GM12878 (cell line): ENCODE results near the gene POLR3K. TPM values are rescaled to one million over a fixed set of nuclear protein-coding genes. Genes with fewer than 3 reads are reported as not detected.

Experiments
- ATAC-seq: fragments of 200-7000 bp; cut with Tn5 transposase; 3 replicates; pipeline ENCODE4 v1.9.1; 2020; ENCODE audit warnings: mild to moderate bottlenecking, moderate library complexity
- BruUV-seq: library from RNA; stranded (reverse); fragments of 400-500 nt; replicated peaks from 2 replicates; lab custom pipeline; 2021; lab: Mats Ljungman, UMichigan
- CTCF ChIA-PET: fragments of 300-600 bp; sonication (Branson Sonifier 250); formaldehyde crosslinking; extraction: SDS; loops from one replicate; lab custom pipeline; 2021; ENCODE audit warnings: inconsistent platforms; lab: Yijun Ruan, JAX
- POLR2A ChIA-PET: fragments of 350-600 bp; formaldehyde crosslinking; extraction: SDS; loops from one replicate; lab custom pipeline; 2021; ENCODE audit warnings: inconsistent platforms; lab: Charles Lee
- RAD21 ChIA-PET: fragments of 300-600 bp; sonication (Branson Sonifier 250); formaldehyde crosslinking; loops from one replicate; lab custom pipeline; 2023; ENCODE audit warnings: antibody characterized with exemption; ENCODE audit not compliant: unreplicated experiment; lab: Charles Lee
- SMC1A ChIA-PET: fragments of 300-600 bp; sonication (Branson Sonifier 250); formaldehyde crosslinking; loops from one replicate; lab custom pipeline; 2023; ENCODE audit not compliant: unreplicated experiment, uncharacterized antibody; lab: Charles Lee
- DNase-seq: peaks from one replicate; pipeline ENCODE4 v3.0.0-alpha.2; 2011; ENCODE audit warnings: low read depth, low spot score
- FAIRE-seq: peaks from 3 replicates; lab custom pipeline; 2011; peaks lifted over from hg19 to GRCh38; lab: Jason Lieb, UNC
- H2AFZ ChIP-seq: 2 replicates; pipeline ENCODE4 v1.6.0; 2011; ENCODE audit warnings: low read depth, low read length, control low read depth; ENCODE audit not compliant: control insufficient read depth
- H3K27ac ChIP-seq: 2 replicates; pipeline ENCODE4 v1.5.1; 2011; ENCODE audit warnings: control low read depth; ENCODE audit not compliant: control insufficient read depth, insufficient read depth
- H3K27me3 ChIP-seq, 2 experiments: replicated peaks in 1 of 2; 2 replicates each; pipeline versions ENCODE4 v1.6.0 to v1.6.1; 2011; ENCODE audit warnings: low read length in 1 of 2; ENCODE audit not compliant: control insufficient read depth in 2 of 2, insufficient read depth in 2 of 2
- H3K36me3 ChIP-seq, 2 experiments: 2 replicates each; pipeline ENCODE4 v1.5.1; 2011; ENCODE audit warnings: low read length in 1 of 2; ENCODE audit not compliant: control insufficient read depth in 2 of 2, insufficient read depth in 2 of 2
- H3K4me1 ChIP-seq: 2 replicates; pipeline ENCODE4 v1.6.1; 2011; ENCODE audit warnings: mild to moderate bottlenecking, low read length, moderate library complexity, mixed read lengths; ENCODE audit not compliant: control insufficient read depth, insufficient read depth
- H3K4me2 ChIP-seq: 2 replicates; pipeline ENCODE4 v1.6.0; 2011; ENCODE audit warnings: control low read depth; ENCODE audit not compliant: control insufficient read depth, insufficient read depth
- H3K4me3 ChIP-seq: fragments of 200-600 bp; sonication (generic); 2 replicates; pipeline ENCODE4 v1.5.1; 2016
- H3K79me2 ChIP-seq: 2 replicates; pipeline ENCODE4 v1.6.0; 2011; ENCODE audit warnings: low read length; ENCODE audit not compliant: control insufficient read depth, insufficient read depth
- H3K9ac ChIP-seq: 2 replicates; pipeline ENCODE4 v1.8.0; 2011; ENCODE audit warnings: low read length, control low read depth, mixed read lengths; ENCODE audit not compliant: control insufficient read depth, insufficient read depth
- H3K9me3 ChIP-seq: replicated peaks from 3 replicates; pipeline ENCODE4 v1.5.1; 2011; ENCODE audit warnings: mild to moderate bottlenecking, low read length; ENCODE audit not compliant: control insufficient read depth, insufficient read depth
- H4K20me1 ChIP-seq: 2 replicates; pipeline ENCODE4 v1.6.0; 2011; ENCODE audit not compliant: control insufficient read depth, insufficient read depth
- EGR1 ChIP-seq, 2 experiments: IDR thresholded peaks; 1 replicate in 1 of 2; 2 replicates in 1 of 2; pipeline ENCODE4 v1.6.1; 2011 to 2012; ENCODE audit warnings: low read depth in 2 of 2, low read length in 2 of 2, borderline replicate concordance in 1 of 2, mild to moderate bottlenecking in 1 of 2, moderate library complexity in 1 of 2
- FOS ChIP-seq: IDR thresholded peaks from 3 replicates; pipeline ENCODE4 v1.6.1; 2011; ENCODE audit warnings: borderline replicate concordance; ENCODE audit not compliant: insufficient read length; ENCODE audit errors: extremely low read depth
- GATAD2B ChIP-seq: fragments of 450-650 bp; conservative IDR thresholded peaks from 2 replicates; pipeline ENCODE4 v1.6.1; 2017; ENCODE audit warnings: low read depth, mild to moderate bottlenecking, moderate library complexity
- LARP7 ChIP-seq: fragments of 450-650 bp; IDR thresholded peaks from 2 replicates; pipeline ENCODE4 v1.6.1; 2017; ENCODE audit warnings: mild to moderate bottlenecking
- NR2C1 ChIP-seq: fragments of 450-650 bp; IDR thresholded peaks from 2 replicates; pipeline ENCODE4 v1.6.1; 2017; ENCODE audit warnings: antibody characterized with exemption, mild to moderate bottlenecking, moderate library complexity
- POLR2AphosphoS5 ChIP-seq: IDR thresholded peaks from 2 replicates; pipeline ENCODE4 v1.6.1; 2011; ENCODE audit warnings: mild to moderate bottlenecking, low read length, inconsistent platforms
- SMAD5 ChIP-seq: IDR thresholded peaks from 2 replicates; pipeline ENCODE4 v1.6.1; 2016; ENCODE audit warnings: antibody characterized with exemption, low read depth
- SMARCA5 ChIP-seq: fragments of 450-650 bp; IDR thresholded peaks from 2 replicates; pipeline ENCODE4 v1.6.1; 2017; ENCODE audit warnings: mild to moderate bottlenecking
- SP1 ChIP-seq: IDR thresholded peaks from one replicate; pipeline ENCODE4 v1.6.1; 2011; ENCODE audit warnings: low read depth, low read length
- YY1 ChIP-seq: IDR thresholded peaks from 2 replicates; pipeline ENCODE4 v1.6.1; 2011; ENCODE audit warnings: low read depth, mild to moderate bottlenecking, low read length
- ZBED1 ChIP-seq: IDR thresholded peaks from 2 replicates; pipeline ENCODE4 v1.6.1; 2016; ENCODE audit warnings: borderline replicate concordance
- WGBS: methylation state at CpG from one replicate; pipeline ENCODE4 v1.1.6; 2016; ENCODE audit warnings: low lambda C conversion rate; ENCODE audit not compliant: insufficient replicate concordance, insufficient coverage; ENCODE audit errors: missing lambda C conversion rate; 5-methylcytosine and 5-hydroxymethylcytosine counted together
- in situ Hi-C: fragments of 300-500 bp; cut with MboI; formaldehyde crosslinking; loops from 9 replicates; pipeline ENCODE4 v1.14.3; 2018; ENCODE audit warnings: mixed read lengths
- intact Hi-C: fragments of 100-400 bp; cut with micrococcal nuclease; formaldehyde crosslinking; loops from one replicate; pipeline ENCODE4 v1.14.2; 2022; ENCODE audit not compliant: unreplicated experiment
- polyA plus RNA-seq, 11 experiments: library from polyadenylated mRNA; depleted of rRNA in 4 of 11; unstranded in 6 of 11; stranded (reverse) in 5 of 11; fragments of >200 nt; fragmentation: Nextera tagmentation in 4 of 11; fragmentation: Illumina TruSeq in 1 of 11; extraction: Ambion mirVana in 4 of 11; extraction: Trizol in 1 of 11; gene quantifications; 1 replicate in 1 of 11; 2 replicates in 10 of 11; pipeline versions ENCODE4 v1.2.1 to v1.2.3, GENCODE V29; 2011 to 2016; ENCODE audit warnings: inconsistent platforms in 2 of 11, missing spikeins in 2 of 11, low read depth in 1 of 11
- total RNA-seq, 4 experiments: library from RNA; depleted of rRNA in 3 of 4; stranded (reverse); fragments of >200 nt in 3 of 4; fragmentation: Illumina TruSeq in 1 of 4; extraction: Trizol in 1 of 4; gene quantifications; 2 replicates each; pipeline versions ENCODE4 v1.2.1 to v1.2.3, GENCODE V29; 2013 to 2021
- TF ChIP-seq, protein P1 (sequence below): IDR thresholded peaks from 2 replicates; pipeline ENCODE4 v1.6.1; 2011; ENCODE audit warnings: borderline replicate concordance, low read depth, mild to moderate bottlenecking, moderate library complexity, mixed read lengths, low read length; ENCODE audit not compliant: insufficient read depth; ENCODE audit errors: extremely low read length
- TF ChIP-seq, protein P2 (sequence below): IDR thresholded peaks from 2 replicates; pipeline ENCODE4 v1.6.1; 2012; ENCODE audit warnings: low read depth, low read length, improper control_type of control experiment

The POLR3K gene
- total and polyA plus RNA-seq, 10 of the 15 experiments (the other 5 are each of a cell fraction or from before 2014, with no cell fraction given), result 25.3 to 222 (median 64.0) TPM

DNA sequence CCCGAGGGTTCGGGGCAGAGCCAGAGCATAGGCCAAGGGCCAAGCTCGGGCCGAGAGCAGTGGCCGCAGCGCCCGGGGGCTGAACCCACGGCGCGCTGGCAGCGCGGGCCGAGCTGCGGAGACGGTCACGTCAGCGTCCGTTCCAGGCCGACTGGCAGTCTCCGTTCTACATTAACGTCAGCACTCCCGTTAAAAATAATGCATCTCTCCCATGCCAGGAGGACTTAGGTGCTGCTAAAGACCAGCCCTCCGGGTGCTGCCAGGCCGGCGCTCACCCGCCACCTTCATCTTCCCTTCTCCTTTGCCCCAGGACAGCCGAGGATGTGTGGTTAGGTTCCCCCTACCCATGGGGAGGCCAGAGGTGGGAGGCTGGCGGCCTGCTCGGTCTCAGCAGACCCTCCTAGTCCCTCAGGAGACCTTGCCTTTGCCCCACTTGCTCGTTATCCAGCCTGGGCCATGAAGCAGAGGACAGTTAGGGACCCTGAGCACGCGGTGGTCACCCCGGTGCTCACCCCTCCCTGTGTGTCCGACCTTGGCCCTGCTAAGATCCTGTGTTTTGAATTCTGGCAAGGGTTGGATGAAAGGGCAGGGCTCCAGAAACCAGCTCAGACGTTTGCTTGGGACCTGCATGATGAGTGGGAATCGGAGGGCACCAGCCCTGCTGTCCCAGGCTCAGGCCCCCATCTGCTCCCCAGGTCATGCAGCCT, 25.2 kb upstream of the POLR3K start:
- Histone ChIP-seq H3K4me1 (peaks cover 20% of the 10 kb centered on the region), H3K27ac (peak overlapping the region; percentile 85), H2AFZ (peak overlapping the region; percentile 72), H3K79me2 (peaks cover 10% of the 10 kb centered on the region), H3K9ac (peak overlapping the region; percentile 98), H3K27me3 (peaks cover 0 to 2% of the 10 kb centered on the region in 2 experiments; a peak in 1 of 4 replicates), H3K4me2 (peak overlapping the region; percentile 71), H3K9me3 (no peaks in the 10 kb centered on the region), H3K4me3 (peak overlapping the region; percentile 82), H3K36me3 (peaks cover 0 to 4% of the 10 kb centered on the region in 2 experiments; a peak in 2 of 4 replicates), H4K20me1 (no peaks in the 10 kb centered on the region; the same call in 1 of the 2 replicates)
- ChIA-PET CTCF (interaction anchor here (1.0 to 4.1 kb wide), 4 partner anchors 13 to 157 kb away, joined by 3 to 36 read pairs (median 17); no protein-coding TSS in a partner anchor), SMC1A (interaction anchor here (1.2 to 3.0 kb wide), 2 partner anchors 13 to 18 kb away, joined by 7 to 16 read pairs; no protein-coding TSS in a partner anchor), POLR2A (interaction anchor here (1.0 to 1.2 kb wide), 2 partner anchors 9 to 25 kb away, joined by 3 to 4 read pairs; partner anchors contain the start of genes POLR3K and SNRNP25), RAD21 (interaction anchor here (1.6 to 1.9 kb wide), 2 partner anchors 18 to 25 kb away, joined by 3 to 7 read pairs; partner anchors contain the start of genes POLR3K and SNRNP25)
- in situ Hi-C loops (no loop called here), intact Hi-C loops (no loop called here)
- BruUV-seq, result no TSS peak
- DNase-seq (no peak), FAIRE-seq (peak; percentile 52), ATAC-seq (peak; percentile 4)
- peak; percentile 45; the same call in 1 of the 2 replicates for TF ChIP-seq POLR2AphosphoS5
- TF ChIP-seq ZBED1, result no peak
- 11% methylated on average over 35 of the region's 36 CpGs for WGBS

DNA sequence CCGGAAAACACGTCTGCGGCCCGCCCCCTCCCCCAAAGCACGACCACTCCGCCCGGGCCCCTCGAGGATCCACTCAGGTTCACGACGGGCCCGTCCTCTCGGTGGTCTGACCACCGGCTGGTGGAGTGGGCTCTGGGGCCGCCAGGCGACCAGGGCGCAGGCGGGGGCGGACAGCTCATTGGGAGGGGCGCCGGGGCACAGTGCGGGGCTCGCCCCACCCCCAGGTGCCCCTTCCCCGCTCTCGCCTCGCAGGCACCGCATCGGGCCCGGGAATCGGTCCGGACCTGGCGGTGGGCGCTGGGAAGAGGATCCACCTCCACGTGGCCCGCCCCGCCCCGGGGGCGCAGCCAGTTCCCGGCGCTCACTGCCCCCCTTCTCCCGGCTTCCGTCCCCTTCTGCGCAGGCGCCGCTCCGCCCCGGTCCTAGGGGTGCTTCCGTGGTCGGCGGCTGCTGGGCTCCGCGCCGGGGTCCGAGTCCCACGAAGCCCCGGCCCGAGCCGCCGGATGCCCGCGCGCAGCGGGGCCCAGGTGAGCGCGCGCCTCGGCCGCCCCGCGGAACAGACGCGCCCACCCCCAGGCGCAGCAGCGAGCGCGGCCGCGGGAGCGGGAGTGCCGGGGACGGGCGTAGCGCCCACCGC, 24.5 kb upstream of the POLR3K start, which contains the start of gene MPG:
TSS of gene MPG (plus strand) at position 419 of the 637 bp plus-strand sequence. CDS start at position 504, 85 bp downstream.
- ATAC-seq (peak; percentile 84), FAIRE-seq (peak; percentile 62), DNase-seq (no peak)
- intact Hi-C loops (no loop called here), in situ Hi-C loops (no loop called here)
- no peaks in the 10 kb centered on the region for H3K9me3 ChIP-seq
- peak within 1 kb of the TSS; percentile 72 for H2AFZ ChIP-seq
- ChIA-PET RAD21 (interaction anchor here (1.4 to 1.9 kb wide), 3 partner anchors 12 to 24 kb away, joined by 3 to 7 read pairs (median 4); partner anchors contain the start of genes POLR3K and SNRNP25), SMC1A (interaction anchor here (1.2 to 3.0 kb wide), 3 partner anchors 12 to 39 kb away, joined by 3 to 16 read pairs (median 6); no protein-coding TSS in a partner anchor), CTCF (interaction anchor here (1.0 to 4.1 kb wide), 5 partner anchors 12 to 157 kb away, joined by 3 to 36 read pairs (median 5); no protein-coding TSS in a partner anchor), POLR2A (interaction anchor here (1.0 to 1.4 kb wide), 4 partner anchors 9 to 24 kb away, joined by 3 to 7 read pairs (median 4); partner anchors contain the start of genes POLR3K and SNRNP25)
- WGBS, result 1% methylated on average over 70 of the region's 83 CpGs
- peak within 1 kb of the TSS; percentile 82 for H3K4me3 ChIP-seq
- H3K4me2 ChIP-seq, result peak within 1 kb of the TSS; percentile 71
- H3K4me1 ChIP-seq, result peaks cover 20% of the 10 kb centered on the region
- no peaks in the 10 kb centered on the region; the same call in 1 of the 2 replicates for H4K20me1 ChIP-seq
- peak within 1 kb of the TSS; percentile 85 for H3K27ac ChIP-seq
- peaks cover 2 to 4% of the 10 kb centered on the region in 2 experiments; a peak in 3 of 4 replicates for H3K27me3 ChIP-seq
- BruUV-seq, result no TSS peak
- H3K36me3 ChIP-seq, result peaks cover 0 to 2% of the 10 kb centered on the region in 2 experiments; a peak in 2 of 4 replicates
- H3K79me2 ChIP-seq, result peaks cover 10% of the 10 kb centered on the region
- H3K9ac ChIP-seq, result peak within 1 kb of the TSS; percentile 98
- TF ChIP-seq LARP7 (peak; percentile 98), FOS (no peak), GATAD2B (peak; percentile 81), YY1 (no peak), EGR1 (IDR thresholded peaks at IDR 0.05; ENCODE audit: borderline replicate concordance in 1 of 2, low read depth in 2 of 2, low read length in 2 of 2) (peak in 1 of 2 experiments; percentile 87; a peak in 2 of 3 replicates), SP1 (peak; percentile 14), NR2C1 (0 out of 2 replicates have a peak, but pooled peaks have one; percentile 30), SMAD5 (no peak), SMARCA5 (peak; percentile 89)
- TF ChIP-seq, protein P1, sequence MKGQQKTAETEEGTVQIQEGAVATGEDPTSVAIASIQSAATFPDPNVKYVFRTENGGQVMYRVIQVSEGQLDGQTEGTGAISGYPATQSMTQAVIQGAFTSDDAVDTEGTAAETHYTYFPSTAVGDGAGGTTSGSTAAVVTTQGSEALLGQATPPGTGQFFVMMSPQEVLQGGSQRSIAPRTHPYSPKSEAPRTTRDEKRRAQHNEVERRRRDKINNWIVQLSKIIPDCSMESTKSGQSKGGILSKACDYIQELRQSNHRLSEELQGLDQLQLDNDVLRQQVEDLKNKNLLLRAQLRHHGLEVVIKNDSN, result peak; percentile 58
- TF ChIP-seq, protein P2, sequence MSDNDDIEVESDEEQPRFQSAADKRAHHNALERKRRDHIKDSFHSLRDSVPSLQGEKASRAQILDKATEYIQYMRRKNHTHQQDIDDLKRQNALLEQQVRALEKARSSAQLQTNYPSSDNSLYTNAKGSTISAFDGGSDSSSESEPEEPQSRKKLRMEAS, result peak; percentile 58
